Suprapubic skin (tissue), 4 donors: Measurements from ENCODE around the gene PLCD1. TPM values are rescaled to one million over a fixed set of nuclear protein-coding genes. Genes with fewer than 3 reads are reported as not detected.
"Not testable (repeated sequence)": the region's sequence is repeated elsewhere in the genome, so short reads cannot be mapped to it uniquely, and the experiment has no call there.

Experiments used
- DNase-seq, 2 donors: peaks; one replicate each; pipeline ENCODE4 v3.0.0-alpha.2; 2019; ENCODE audit warnings: low spot score in 2 of 2
- H3K27ac ChIP-seq: fragments of 200-600 bp; sonication (generic); one replicate; pipeline ENCODE4 v1.5.1; 2019
- H3K27me3 ChIP-seq: fragments of 200-600 bp; sonication (generic); one replicate; pipeline ENCODE4 v1.5.1; 2019
- H3K36me3 ChIP-seq: fragments of 200-600 bp; sonication (generic); one replicate; pipeline ENCODE4 v1.5.1; 2019
- H3K4me1 ChIP-seq: fragments of 200-600 bp; sonication (generic); one replicate; pipeline ENCODE4 v1.5.1; 2019
- H3K4me3 ChIP-seq: fragments of 200-600 bp; sonication (generic); one replicate; pipeline ENCODE4 v1.5.1; 2019; ENCODE audit warnings: mild to moderate bottlenecking
- H3K9me3 ChIP-seq: fragments of 200-600 bp; sonication (generic); one replicate; pipeline ENCODE4 v1.5.1; 2019
- CTCF ChIP-seq, 2 donors: fragments of 200-600 bp in 1 of 2; fragments of 450-650 bp in 1 of 2; sonication (generic) in 1 of 2; IDR thresholded peaks; one replicate each; pipeline ENCODE4 v1.5.1; 2016 to 2019; ENCODE audit warnings: antibody characterized with exemption in 2 of 2, mild to moderate bottlenecking in 1 of 2, moderate library complexity in 1 of 2
- EP300 ChIP-seq: sonication (generic); formaldehyde crosslinking; IDR thresholded peaks from one replicate; pipeline ENCODE4 v1.6.1; 2017; ENCODE audit warnings: antibody characterized with exemption
- POLR2A ChIP-seq, 2 donors: fragments of 450-650 bp; IDR thresholded peaks; one replicate each; pipeline ENCODE4 v1.6.1; 2017; ENCODE audit warnings: antibody characterized with exemption in 2 of 2, mild to moderate bottlenecking in 2 of 2, moderate library complexity in 2 of 2
- POLR2AphosphoS5 ChIP-seq, 3 donors: sonication (generic); formaldehyde crosslinking; IDR thresholded peaks; one replicate each; pipeline ENCODE4 v1.6.1; 2017; ENCODE audit warnings: antibody characterized with exemption in 3 of 3
- WGBS: methylation state at CpG from one replicate; pipeline ENCODE4 v1.1.5; 2018; 5-methylcytosine and 5-hydroxymethylcytosine counted together
- total RNA-seq, 4 donors: library from RNA; depleted of rRNA; stranded (reverse); fragments of >200 nt; gene quantifications; one replicate each; pipeline ENCODE4 v1.1.0, GENCODE V29; 2016

PLCD1 gene
- total RNA-seq, 4 donors from 2014 or later = 32.3 to 42.2 (median 39.3) TPM

- WGBS = 84% methylated on average over 7 of the region's 7 CpGs
- Histone ChIP-seq H3K4me1 (no peaks in the 10 kb centered on the region), H3K36me3 (no peaks in the 10 kb centered on the region), H3K9me3 (no peaks in the 10 kb centered on the region), H3K27ac (no peak overlapping the region), H3K4me3 (no peak overlapping the region), H3K27me3 (no peaks in the 10 kb centered on the region)
- no peak for DNase-seq
- TF ChIP-seq POLR2AphosphoS5 (IDR thresholded peaks at IDR 0.05) (no peak), CTCF (IDR thresholded peaks at IDR 0.05) (no peak), POLR2A (IDR thresholded peaks at IDR 0.05) (no peak), EP300 (no peak)
These were observed 30.1 kb upstream of the PLCD1 start for GRCh38 chr3:38059591-38059990.

- no peaks in the 10 kb centered on the region for H3K4me1 ChIP-seq
These were observed 29.7 kb upstream of the PLCD1 start for GRCh38 chr3:38059148-38059547.

GRCh38 chr3:38054499-38055001 is 25.1 kb upstream of the PLCD1 start:
- no peaks in the 10 kb centered on the region for H3K9me3 ChIP-seq
- H3K4me1 ChIP-seq = peaks cover 4% of the 10 kb centered on the region
- no peak for DNase-seq
- no peaks in the 10 kb centered on the region for H3K36me3 ChIP-seq
- 82% methylated on average over 3 of the region's 3 CpGs for WGBS
- TF ChIP-seq POLR2AphosphoS5 (IDR thresholded peaks at IDR 0.05) = no peak
- TF ChIP-seq POLR2A (IDR thresholded peaks at IDR 0.05) = no peak
- TF ChIP-seq CTCF (IDR thresholded peaks at IDR 0.05) = no peak
- no peak for TF ChIP-seq EP300
- H3K27ac ChIP-seq = no peak overlapping the region
- H3K4me3 ChIP-seq = no peak overlapping the region
- no peaks in the 10 kb centered on the region for H3K27me3 ChIP-seq

More at GRCh38 chr3:38059148-38059547, 29.7 kb upstream of the PLCD1 start:
- no peak overlapping the region for H3K4me3 ChIP-seq
- H3K27me3 ChIP-seq = no peaks in the 10 kb centered on the region
- no peaks in the 10 kb centered on the region for H3K9me3 ChIP-seq
- TF ChIP-seq POLR2AphosphoS5 (IDR thresholded peaks at IDR 0.05) = no peak
- no peak for DNase-seq
- 87% methylated on average over 2 of the region's 2 CpGs for WGBS
- no peak overlapping the region for H3K27ac ChIP-seq
- no peaks in the 10 kb centered on the region for H3K36me3 ChIP-seq

- not testable (repeated sequence) for H3K9me3 ChIP-seq, H3K4me3 ChIP-seq, H3K36me3 ChIP-seq, H3K27ac ChIP-seq, H3K4me1 ChIP-seq, H3K27me3 ChIP-seq, DNase-seq
- 87% methylated on average over 7 of the region's 9 CpGs for WGBS
These were observed 24.5 kb upstream of the PLCD1 start for GRCh38 chr3:38053813-38054498.

GRCh38 chr3:38053286-38053685 is 23.8 kb upstream of the PLCD1 start:
- H3K36me3 ChIP-seq, H3K9me3 ChIP-seq, H3K4me1 ChIP-seq, H3K4me3 ChIP-seq, DNase-seq, H3K27me3 ChIP-seq, H3K27ac ChIP-seq: not testable (repeated sequence)
- WGBS = 83% methylated on average over 2 of the region's 32 CpGs

GRCh38 chr3:38051131-38051530 is 21.7 kb upstream of the PLCD1 start:
- Histone ChIP-seq H3K4me3 (no peak overlapping the region), H3K27ac (no peak overlapping the region), H3K9me3 (no peaks in the 10 kb centered on the region), H3K27me3 (no peaks in the 10 kb centered on the region), H3K4me1 (peaks cover 6% of the 10 kb centered on the region), H3K36me3 (no peaks in the 10 kb centered on the region)
- DNase-seq = no peak
- WGBS = 95% methylated on average over 13 of the region's 13 CpGs
- TF ChIP-seq EP300 (no peak), CTCF (IDR thresholded peaks at IDR 0.05) (no peak), POLR2AphosphoS5 (IDR thresholded peaks at IDR 0.05) (no peak), POLR2A (IDR thresholded peaks at IDR 0.05) (no peak)
